HG03159 (cell line): ENCODE measurements around the gene HTR4.
"Not testable (repeated sequence)": the region's sequence is repeated elsewhere in the genome, so short reads cannot be mapped to it uniquely, and the experiment has no call there.

Source experiments
- ATAC-seq: cut with Tn5 transposase; IDR thresholded peaks from one replicate; pipeline ENCODE4 v1.9.1; 2021; ENCODE audit warnings: mild to moderate bottlenecking, moderate library complexity; ENCODE audit not compliant: unreplicated experiment

The HTR4 gene

GRCh38 chr5:148541054-148541835, 113.1 kb downstream of the HTR4 start:
- no peak for ATAC-seq

- no peak for ATAC-seq
These were observed 113.7 kb downstream of the HTR4 start for GRCh38 chr5:148540647-148541046.

- no peak for ATAC-seq
These were observed 114.5 kb downstream of the HTR4 start for GRCh38 chr5:148539851-148540250.

- ATAC-seq: no peak
These were observed 119.1 kb downstream of the HTR4 start for GRCh38 chr5:148535190-148535589.

GRCh38 chr5:148532969-148533670, 121.2 kb downstream of the HTR4 start:
- ATAC-seq: no peak

- not testable (repeated sequence) for ATAC-seq
These were observed 124.9 kb downstream of the HTR4 start for GRCh38 chr5:148529450-148529849.

- no peak for ATAC-seq
These were observed 129.6 kb downstream of the HTR4 start for GRCh38 chr5:148524721-148525120.

GRCh38 chr5:148523139-148523538, 131.2 kb downstream of the HTR4 start:
- ATAC-seq: no peak

- no peak for ATAC-seq
These were observed 138.9 kb downstream of the HTR4 start for GRCh38 chr5:148515460-148515859.

GRCh38 chr5:148514344-148514743, 140.0 kb downstream of the HTR4 start:
- ATAC-seq: no peak

GRCh38 chr5:148512498-148512897, 141.8 kb downstream of the HTR4 start:
- ATAC-seq: no peak

- ATAC-seq: peak; percentile 87
These were observed 142.4 kb downstream of the HTR4 start for GRCh38 chr5:148511810-148512347.

GRCh38 chr5:148509893-148510292, 144.4 kb downstream of the HTR4 start:
- ATAC-seq: no peak

GRCh38 chr5:148507648-148508047, 146.7 kb downstream of the HTR4 start:
- no peak for ATAC-seq

- no peak for ATAC-seq
These were observed 154.9 kb downstream of the HTR4 start for GRCh38 chr5:148499452-148499851.

GRCh38 chr5:148497757-148498156, 156.6 kb downstream of the HTR4 start:
- no peak for ATAC-seq

- no peak for ATAC-seq
These were observed 162.0 kb downstream of the HTR4 start for GRCh38 chr5:148492351-148492750.

GRCh38 chr5:148491793-148492184, 162.5 kb downstream of the HTR4 start:
- no peak for ATAC-seq

GRCh38 chr5:148491015-148491792, 163.1 kb downstream of the HTR4 start:
- no peak for ATAC-seq

GRCh38 chr5:148488757-148489156, 165.6 kb downstream of the HTR4 start:
- no peak for ATAC-seq

- no peak for ATAC-seq
These were observed 167.9 kb downstream of the HTR4 start for GRCh38 chr5:148486456-148486855.
